UCSD-AML1 (cell line): ENCODE results near the gene COL25A1.
"Not testable (repeated sequence)": the region's sequence is repeated elsewhere in the genome, so short reads cannot be mapped to it uniquely, and the experiment has no call there.

Source experiments
- DNase-seq: peaks from one replicate; lab custom pipeline; 2025; ENCODE audit not compliant: unreplicated experiment; lab: John Stamatoyannopoulos, UW

COL25A1 gene

GRCh38 chr4:109067508-109068235, 234.8 kb downstream of the COL25A1 start:
- no peak for DNase-seq

DNA sequence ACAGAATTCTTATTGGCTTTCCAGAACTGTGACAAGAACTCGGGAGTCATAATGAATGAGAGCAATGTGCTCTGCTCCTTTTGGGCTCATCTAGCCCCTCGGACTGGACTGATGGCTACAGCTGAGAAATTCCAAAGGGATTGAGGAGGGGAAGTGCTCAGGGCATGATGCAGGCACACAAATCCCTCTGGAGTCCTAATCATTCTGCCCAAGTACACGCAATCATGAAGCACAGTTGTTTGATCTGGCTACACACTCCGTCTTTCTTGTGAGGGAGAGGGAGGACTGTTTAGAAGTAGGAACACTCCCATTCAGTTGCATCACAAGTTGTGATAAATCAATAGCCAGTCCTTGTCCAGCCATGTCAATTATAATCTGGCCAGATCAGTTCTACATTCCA, 237.5 kb downstream of the COL25A1 start:
- no peak for DNase-seq

DNA sequence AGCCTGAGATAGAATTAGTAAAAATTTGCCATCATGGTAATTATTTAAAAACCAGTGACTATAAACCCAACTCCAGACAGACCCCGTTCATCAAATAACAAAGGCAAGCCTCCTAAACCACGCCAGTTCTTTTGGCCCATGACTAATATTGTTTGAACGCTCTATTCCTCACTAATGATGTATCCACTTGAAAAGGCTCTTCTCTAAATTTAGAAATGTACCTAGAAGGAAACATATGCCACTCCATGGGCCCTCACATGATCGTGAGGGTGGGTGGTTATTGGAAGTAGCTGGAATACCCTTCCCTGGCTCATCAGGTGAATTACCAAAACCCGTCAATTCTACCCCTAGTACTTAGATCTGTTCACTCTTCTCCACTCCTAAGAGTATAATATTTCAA, 249.2 kb downstream of the COL25A1 start:
- DNase-seq = no peak

- no peak for DNase-seq
Measured at GRCh38 chr4:109052821-109053220, 249.6 kb downstream of the COL25A1 start.

DNA sequence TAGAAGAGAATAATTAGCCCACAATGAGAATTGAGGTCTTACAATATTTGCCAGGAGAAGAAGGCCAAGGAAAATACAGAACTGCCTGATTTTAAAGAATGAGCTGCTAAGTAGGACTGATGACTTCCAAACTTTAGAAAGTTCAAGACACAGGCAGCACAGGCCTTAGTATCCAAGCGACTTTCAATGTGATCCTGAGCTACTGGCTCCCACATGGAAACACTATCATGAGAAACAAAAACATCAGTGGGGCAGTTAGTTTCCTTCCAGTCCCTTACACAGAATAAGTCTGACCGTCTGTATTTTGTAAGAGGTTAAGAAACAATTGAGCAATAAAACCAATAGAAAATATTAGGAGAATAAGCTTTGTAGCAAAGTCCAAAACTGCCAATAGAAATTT, 251.4 kb downstream of the COL25A1 start:
- no peak for DNase-seq

DNA sequence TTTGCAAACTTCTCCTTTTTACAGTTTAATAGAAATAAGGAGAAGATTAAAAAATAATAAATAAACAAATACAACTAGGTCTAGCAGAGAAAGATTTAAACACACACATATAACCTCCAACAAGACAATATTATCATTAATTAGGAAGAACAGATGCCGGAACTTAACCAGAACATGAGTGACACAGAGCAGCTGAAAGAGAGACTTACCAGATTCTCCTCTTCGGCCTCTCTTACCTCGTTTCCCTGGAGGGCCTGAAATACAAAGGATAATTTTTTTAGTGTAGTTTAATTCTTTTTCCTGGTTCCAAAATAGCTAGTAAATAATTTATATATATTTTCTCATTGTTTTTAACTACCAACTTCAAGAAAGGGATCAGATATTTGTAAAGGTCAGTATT, 252.5 kb downstream of the COL25A1 start:
- DNase-seq = no peak

DNA sequence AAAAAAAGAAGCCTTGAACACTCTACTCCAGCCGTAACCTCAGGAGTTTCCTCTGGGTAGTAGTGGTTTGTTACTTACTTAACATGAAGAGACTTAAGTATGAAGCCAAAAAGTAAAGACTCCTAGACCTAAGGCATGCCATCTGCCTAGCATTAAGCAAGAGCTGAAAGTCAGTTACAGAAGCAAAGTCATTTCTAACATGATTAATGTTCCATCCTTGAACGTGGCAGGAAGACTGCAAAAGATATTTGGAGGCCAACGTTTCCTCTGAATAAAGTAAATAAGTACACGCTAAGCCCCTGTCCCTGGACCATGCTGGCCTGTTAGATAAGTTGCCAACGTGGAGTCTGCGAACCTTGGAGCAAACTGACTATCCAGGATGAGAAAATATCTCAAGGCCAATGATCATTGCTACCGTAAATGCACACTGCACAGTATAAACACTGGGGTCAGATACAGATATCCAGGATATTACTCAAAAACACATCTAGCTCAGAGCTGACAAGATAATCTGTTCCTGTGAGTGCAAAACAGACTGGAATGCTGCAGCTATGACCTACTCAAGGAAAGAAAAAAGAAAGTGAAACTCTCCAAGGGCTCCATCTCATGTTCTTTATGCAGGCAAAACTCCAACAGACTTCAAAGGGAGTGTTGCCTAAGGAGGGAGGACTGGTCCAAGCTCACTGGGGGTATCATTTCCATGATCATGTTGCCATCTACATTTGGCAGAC, 255.8 kb downstream of the COL25A1 start:
- no peak for DNase-seq

GRCh38 chr4:109044431-109044830, 258.0 kb downstream of the COL25A1 start:
- DNase-seq = no peak

- no peak for DNase-seq
Measured at GRCh38 chr4:109043286-109043685, 259.2 kb downstream of the COL25A1 start.

DNA sequence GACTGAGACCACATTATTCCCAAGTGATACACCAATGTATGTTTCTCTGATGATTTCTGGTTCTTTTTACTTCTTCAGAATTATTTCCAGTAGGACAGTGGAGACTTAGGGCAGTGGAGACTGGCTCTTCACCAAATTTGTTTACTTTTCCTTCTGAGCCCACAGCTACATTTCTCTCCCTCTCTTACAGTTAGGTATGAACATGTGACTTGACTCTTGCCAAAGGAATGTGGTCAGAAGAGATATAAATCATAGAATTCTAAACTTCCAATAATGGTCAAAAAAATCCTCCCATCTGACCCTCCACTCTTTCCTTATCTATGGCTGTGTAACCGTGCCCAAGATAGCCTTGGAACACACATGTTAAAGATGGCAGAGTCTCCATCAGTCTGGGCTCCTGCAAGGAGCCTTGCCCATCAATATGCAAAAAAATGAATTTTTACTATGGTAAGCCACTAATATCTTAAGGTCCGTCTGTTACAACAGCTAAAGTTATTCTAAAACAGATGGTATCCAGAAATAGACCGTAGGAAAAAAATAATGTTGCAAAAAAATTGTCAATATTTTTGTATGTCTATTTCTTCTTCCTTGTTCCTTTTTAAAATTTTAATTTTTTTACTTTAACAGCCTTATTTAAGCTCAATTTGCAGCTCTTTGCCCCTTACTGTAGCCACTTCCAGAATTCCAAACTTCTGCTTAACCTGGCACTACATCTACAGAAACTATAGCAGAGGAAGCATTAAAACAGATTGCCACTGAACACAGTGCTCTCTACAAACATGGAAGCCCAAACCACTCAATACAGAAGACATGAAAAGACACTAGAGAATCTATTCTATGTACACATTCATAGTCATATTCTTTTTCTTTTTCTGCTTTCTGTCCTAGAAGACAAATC, 260.7 kb downstream of the COL25A1 start:
- DNase-seq = no peak

- DNase-seq = no peak
Measured at GRCh38 chr4:109040441-109040840, 262.0 kb downstream of the COL25A1 start.

GRCh38 chr4:109037026-109037425, 265.4 kb downstream of the COL25A1 start:
- no peak for DNase-seq

DNA sequence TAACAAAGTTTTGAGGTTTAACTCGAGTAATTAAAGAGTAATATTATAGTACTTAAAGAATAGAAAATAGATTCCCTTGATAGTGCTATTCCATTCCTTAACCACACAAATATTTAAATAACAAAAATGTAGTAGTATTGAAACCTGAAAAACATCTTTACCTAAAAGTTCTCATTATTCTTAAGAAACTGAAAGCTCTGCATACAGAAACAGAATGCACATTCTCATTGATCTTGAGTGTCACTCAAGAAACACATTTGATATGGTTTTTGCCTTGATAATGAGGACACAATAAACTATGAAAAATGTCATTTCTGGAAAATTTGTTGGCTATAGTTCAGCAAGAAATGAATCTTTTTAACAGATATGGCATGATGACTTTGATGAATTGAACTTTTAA, 268.5 kb downstream of the COL25A1 start:
- no peak for DNase-seq

DNA sequence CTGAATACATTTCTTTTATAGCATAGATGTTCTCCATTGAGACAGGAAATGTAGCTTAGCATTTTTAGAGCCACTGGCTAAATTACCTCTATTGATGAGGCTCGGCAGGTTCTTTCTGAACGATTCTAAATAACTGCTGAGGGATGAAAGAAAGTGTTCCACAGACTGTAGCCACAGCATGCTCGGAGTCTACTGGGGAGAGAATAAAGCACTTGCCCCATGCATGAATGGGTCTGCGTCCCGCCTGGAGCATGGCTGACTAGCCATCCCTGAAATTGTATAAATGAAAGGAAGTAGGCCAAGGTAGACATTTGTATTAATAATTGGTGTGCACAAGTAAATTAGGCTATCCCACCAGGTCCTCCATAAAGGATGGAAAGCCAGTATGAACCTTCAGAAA, 269.8 kb downstream of the COL25A1 start:
- DNase-seq = no peak

- DNase-seq = no peak
Measured at GRCh38 chr4:109029987-109030386, 272.5 kb downstream of the COL25A1 start.

GRCh38 chr4:109027016-109027500, 275.4 kb downstream of the COL25A1 start:
- no peak for DNase-seq

- DNase-seq = no peak
Measured at GRCh38 chr4:109026588-109026987, 275.9 kb downstream of the COL25A1 start.

GRCh38 chr4:109025471-109026076, 276.9 kb downstream of the COL25A1 start:
- DNase-seq = no peak

DNA sequence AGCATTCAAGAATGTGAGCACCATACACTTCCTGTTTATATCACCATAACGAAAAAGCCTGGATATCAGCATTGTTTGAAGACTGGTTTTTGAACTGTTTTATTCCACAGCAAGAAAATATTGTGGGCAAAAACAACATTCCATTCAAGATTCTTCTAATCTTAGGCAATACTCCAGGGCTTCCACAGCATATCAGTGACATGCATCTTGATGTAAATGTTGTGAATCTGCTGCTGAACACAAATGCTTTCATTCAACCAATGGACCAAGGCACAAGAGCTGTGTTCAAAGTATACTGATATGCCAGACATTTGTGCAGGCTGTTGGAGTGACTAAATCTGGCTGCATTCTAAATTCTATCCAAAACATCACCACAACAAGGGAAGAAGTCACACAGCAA, 279.5 kb downstream of the COL25A1 start:
- DNase-seq = no peak

DNA sequence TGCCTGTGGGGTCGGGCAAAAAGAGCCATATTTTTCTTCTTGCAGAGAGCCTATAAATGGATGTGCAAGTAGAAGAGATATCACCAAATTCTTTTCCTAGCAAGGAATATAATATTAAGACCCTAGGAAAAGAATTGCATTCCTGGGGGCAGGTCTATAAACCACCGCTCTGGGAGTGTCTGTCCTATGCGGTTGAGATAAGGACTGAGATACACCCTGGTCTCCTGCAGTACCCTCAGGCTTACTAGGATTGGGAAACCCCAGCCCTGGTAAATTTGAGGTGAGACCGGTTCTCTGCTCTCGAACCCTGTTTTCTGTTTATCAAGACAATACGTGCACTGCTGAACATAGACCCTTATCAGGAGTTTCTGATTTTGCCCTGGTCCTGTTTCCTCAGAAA, 280.8 kb downstream of the COL25A1 start:
- DNase-seq = not testable (repeated sequence)

GRCh38 chr4:109020861-109021260, 281.6 kb downstream of the COL25A1 start:
- DNase-seq = no peak
